HG03342 (cell line): ENCODE results near the gene PLCB2.

Experiments
- ATAC-seq: cut with Tn5 transposase; IDR thresholded peaks from one replicate; pipeline ENCODE4 v1.9.1; 2021; ENCODE audit warnings: mild to moderate bottlenecking, moderate library complexity; ENCODE audit not compliant: unreplicated experiment

Gene PLCB2

GRCh38 chr15:40239404-40239692, 68.4 kb downstream of the PLCB2 start:
- ATAC-seq = no peak

DNA sequence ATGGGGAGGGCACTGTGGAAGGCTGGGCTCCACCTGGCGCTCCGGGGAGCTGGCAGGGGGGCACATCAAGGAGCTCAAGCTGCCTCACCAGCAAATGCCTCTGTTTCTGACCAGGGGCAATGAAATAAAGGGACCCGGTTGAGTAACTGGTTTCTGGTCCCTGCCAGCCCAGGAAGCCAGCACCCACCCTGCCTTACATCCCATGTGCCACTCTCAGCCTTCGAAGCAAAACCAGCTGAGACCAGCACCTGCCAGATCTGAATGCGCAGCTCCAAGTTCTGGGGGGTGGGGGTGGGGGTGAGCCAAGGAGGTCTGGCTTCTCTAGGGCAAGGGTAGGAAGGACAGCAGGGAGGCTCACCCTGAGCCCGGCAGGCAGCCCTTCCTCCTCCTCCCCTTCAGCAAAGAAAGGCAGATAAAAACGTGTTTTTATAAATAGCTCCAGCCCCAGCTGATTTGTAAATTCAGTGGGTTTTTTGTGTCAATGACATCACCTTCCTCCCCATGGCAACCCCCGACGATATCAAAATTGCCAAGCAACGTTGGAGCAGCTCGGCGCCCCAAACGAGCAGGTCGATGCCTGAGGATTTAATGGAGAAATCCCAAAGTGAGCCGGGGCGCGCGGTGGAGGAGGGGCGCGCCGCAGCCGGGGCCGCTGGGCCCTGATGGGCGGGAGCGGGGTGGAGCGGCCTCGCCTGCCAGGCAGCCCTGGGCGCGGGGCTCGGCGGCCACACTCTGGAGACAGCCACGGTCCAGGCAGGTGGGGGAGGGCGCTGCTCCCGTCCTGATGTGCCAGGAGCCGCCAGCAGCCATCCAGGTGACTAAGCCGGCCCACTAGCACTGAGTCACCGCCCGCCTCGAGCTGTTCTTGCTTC, 69.0 kb downstream of the PLCB2 start, which contains the start of gene PAK6:
Gene PAK6 (plus strand): TSS at position 532 of the 872 bp plus-strand sequence. CDS start 25,723 bp downstream, outside the sequence.
- ATAC-seq = peak; percentile 46
